OCI-LY3 (cell line): Measurements from ENCODE around the gene GARS1.

ENCODE experiments used
- H2AFZ ChIP-seq: fragments of 200-600, 300-600 bp; shearing (Covaris generic); 2 replicates; pipeline ENCODE4 v1.6.0; 2014; ENCODE audit warnings: antibody characterized with exemption, low read depth, low read length
- H3K27ac ChIP-seq: fragments of 200-600, 300-600 bp; sonication (generic); 2 replicates; pipeline ENCODE4 v1.5.1; 2014; ENCODE audit warnings: mild to moderate bottlenecking, low read length, moderate library complexity, mixed read lengths
- H3K27me3 ChIP-seq: fragments of 200-600, 300-600 bp; sonication (generic); 2 replicates; pipeline ENCODE4 v1.6.1; 2014; ENCODE audit warnings: low read depth, low read length, mixed read lengths
- H3K36me3 ChIP-seq: fragments of 200-600, 300-600 bp; sonication (generic); replicated peaks from 2 replicates; pipeline ENCODE3; 2014; ENCODE audit warnings: low read depth, low read length, mixed read lengths
- H3K4me1 ChIP-seq: fragments of 300-600, 200-600 bp; sonication (generic); 2 replicates; pipeline ENCODE4 v1.6.1; 2014; ENCODE audit warnings: low read length, mixed read lengths
- H3K4me2 ChIP-seq: fragments of 200-600, 300-600 bp; sonication (generic); 2 replicates; pipeline ENCODE4 v1.6.1; 2014; ENCODE audit warnings: low read length, mixed read lengths
- H3K4me3 ChIP-seq: fragments of 300-600, 200-600 bp; sonication (generic); 2 replicates; pipeline ENCODE4 v1.5.1; 2014; ENCODE audit warnings: antibody characterized with exemption, mild to moderate bottlenecking, low read length, moderate library complexity
- H3K79me2 ChIP-seq: fragments of 300-600, 200-600 bp; shearing (Covaris generic); 2 replicates; pipeline ENCODE4 v1.6.1; 2014; ENCODE audit warnings: mild to moderate bottlenecking, low read length, mixed read lengths
- H3K9ac ChIP-seq: fragments of 300-600, 200-600 bp; shearing (Covaris generic); 2 replicates; pipeline ENCODE4 v1.6.0; 2014; ENCODE audit warnings: mild to moderate bottlenecking, low read length, moderate library complexity
- H3K9me3 ChIP-seq: fragments of 200-600, 300-600 bp; shearing (Covaris generic); 2 replicates; pipeline ENCODE4 v1.6.1; 2014; ENCODE audit warnings: low read length, mixed read lengths; ENCODE audit not compliant: insufficient read depth
- H4K20me1 ChIP-seq: fragments of 200-600, 300-600 bp; sonication (generic); 2 replicates; pipeline ENCODE4 v1.6.1; 2016; ENCODE audit warnings: low read length, mixed read lengths; ENCODE audit not compliant: insufficient read depth
- CTCF ChIP-seq: fragments of 200-600, 300-600 bp; sonication (generic); IDR thresholded peaks from 2 replicates; pipeline ENCODE4 v1.5.1; 2014; ENCODE audit warnings: antibody characterized with exemption, low read length, low read depth
- EZH2phosphoT487 ChIP-seq: fragments of 200-600 bp; shearing (Covaris generic); IDR thresholded peaks from 2 replicates; pipeline ENCODE4 v1.6.1; 2018; ENCODE audit warnings: antibody characterized with exemption, mixed run types, low read depth

The GARS1 gene

GRCh38 chr7:30625283-30625682 lies 30.6 kb downstream of the GARS1 start:
- Histone ChIP-seq H3K36me3 (peaks cover 57% of the 10 kb centered on the region), H3K4me3 (no peak overlapping the region), H3K27me3 (no peaks in the 10 kb centered on the region), H3K9me3 (no peaks in the 10 kb centered on the region), H4K20me1 (no peaks in the 10 kb centered on the region), H3K27ac (no peak overlapping the region), H3K4me2 (no peak overlapping the region), H3K4me1 (no peaks in the 10 kb centered on the region), H3K9ac (no peak overlapping the region), H2AFZ (no peak overlapping the region), H3K79me2 (no peaks in the 10 kb centered on the region)
- TF ChIP-seq EZH2phosphoT487: no peak
- TF ChIP-seq CTCF: no peak

GRCh38 chr7:30627026-30627425 lies 32.3 kb downstream of the GARS1 start:
- Histone ChIP-seq H3K9ac (no peak overlapping the region), H3K79me2 (no peaks in the 10 kb centered on the region), H3K9me3 (no peaks in the 10 kb centered on the region), H4K20me1 (no peaks in the 10 kb centered on the region), H3K4me2 (no peak overlapping the region), H3K27ac (no peak overlapping the region), H3K4me1 (no peaks in the 10 kb centered on the region), H3K4me3 (no peak overlapping the region), H3K36me3 (peaks cover 56% of the 10 kb centered on the region), H3K27me3 (no peaks in the 10 kb centered on the region), H2AFZ (no peak overlapping the region)
- TF ChIP-seq CTCF (no peak), EZH2phosphoT487 (no peak)

GRCh38 chr7:30630986-30631385 lies 36.3 kb downstream of the GARS1 start:
- Histone ChIP-seq H3K9me3 (no peaks in the 10 kb centered on the region), H3K4me3 (no peak overlapping the region), H2AFZ (no peak overlapping the region), H3K4me1 (no peaks in the 10 kb centered on the region), H3K4me2 (no peak overlapping the region), H4K20me1 (no peaks in the 10 kb centered on the region), H3K27me3 (no peaks in the 10 kb centered on the region), H3K79me2 (no peaks in the 10 kb centered on the region), H3K36me3 (peaks cover 56% of the 10 kb centered on the region), H3K27ac (no peak overlapping the region), H3K9ac (no peak overlapping the region)
- TF ChIP-seq CTCF (no peak), EZH2phosphoT487 (no peak)

GRCh38 chr7:30633223-30633622 lies 38.5 kb downstream of the GARS1 start:
- H3K4me1 ChIP-seq: no peaks in the 10 kb centered on the region
- H3K79me2 ChIP-seq: no peaks in the 10 kb centered on the region
- peaks cover 57% of the 10 kb centered on the region for H3K36me3 ChIP-seq
- no peak overlapping the region for H3K4me2 ChIP-seq
- H3K27me3 ChIP-seq: no peaks in the 10 kb centered on the region
- no peaks in the 10 kb centered on the region for H4K20me1 ChIP-seq
- H3K4me3 ChIP-seq: no peak overlapping the region
- H3K9me3 ChIP-seq: no peaks in the 10 kb centered on the region
- H2AFZ ChIP-seq: no peak overlapping the region
- TF ChIP-seq CTCF (no peak), EZH2phosphoT487 (no peak)
- H3K27ac ChIP-seq: no peak overlapping the region
- no peak overlapping the region for H3K9ac ChIP-seq
